Mesodermal cell (in vitro differentiated cells): ENCODE measurements around the gene SYT2.

ENCODE experiments used
- H3K27ac ChIP-seq: 2 replicates; pipeline ENCODE4 v1.7.0; 2013; ENCODE audit warnings: mild to moderate bottlenecking, low read depth, low read length, moderate library complexity; ENCODE audit not compliant: severe bottlenecking
- H3K36me3 ChIP-seq: 2 replicates; pipeline ENCODE4 v1.7.1; 2013; ENCODE audit warnings: mild to moderate bottlenecking, low read length, moderate library complexity; ENCODE audit not compliant: control insufficient read depth, insufficient read depth
- H3K4me1 ChIP-seq: one replicate; pipeline ENCODE4 v1.7.1; 2013; ENCODE audit warnings: mild to moderate bottlenecking, low read length; ENCODE audit not compliant: insufficient read depth, control insufficient read depth, poor library complexity, severe bottlenecking
- H3K4me3 ChIP-seq: 2 replicates; pipeline ENCODE4 v1.7.0; 2013; ENCODE audit warnings: low read length, control low read depth, mild to moderate bottlenecking; ENCODE audit not compliant: insufficient read depth, poor library complexity, severe bottlenecking; ENCODE audit errors: extremely low read depth
- H3K9me3 ChIP-seq: 2 replicates; pipeline ENCODE4 v1.7.1; 2013; ENCODE audit warnings: mild to moderate bottlenecking, low read length, moderate library complexity; ENCODE audit not compliant: control insufficient read depth
- WGBS, 2 experiments: methylation state at CpG; one replicate each; pipeline ENCODE4 v1.1.5; 2013; ENCODE audit warnings: missing lambda C conversion rate in 2 of 2; ENCODE audit not compliant: insufficient coverage in 2 of 2; 5-methylcytosine and 5-hydroxymethylcytosine counted together

Gene SYT2

DNA sequence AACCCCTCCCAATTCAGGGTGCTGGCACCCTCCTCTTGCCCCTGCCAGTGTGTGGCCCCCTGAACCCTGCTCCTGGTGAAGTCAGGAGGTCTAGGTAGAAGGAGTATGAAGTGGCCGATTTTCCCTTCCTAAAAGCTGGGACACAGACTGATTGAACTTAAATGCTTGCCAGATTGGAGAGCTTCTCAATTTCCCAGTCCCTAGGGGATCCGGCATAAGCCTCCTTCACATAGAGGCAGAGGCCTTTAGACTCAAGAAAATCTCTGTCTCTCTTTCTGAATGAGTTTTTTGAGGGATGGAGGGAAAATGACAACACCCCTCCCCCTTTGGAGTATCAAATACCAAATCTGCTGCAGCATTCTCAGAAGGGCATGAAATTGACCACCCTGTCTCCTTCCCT is 51.5 kb downstream of the SYT2 start:
- H3K4me3 ChIP-seq, result no peak overlapping the region
- WGBS, 2 experiments, result 57 to 71% methylated on average over 1 of the region's 2 CpGs
- no peak overlapping the region for H3K27ac ChIP-seq
- H3K4me1 ChIP-seq, result peaks cover 4% of the 10 kb centered on the region
- no peaks in the 10 kb centered on the region for H3K36me3 ChIP-seq
- no peaks in the 10 kb centered on the region for H3K9me3 ChIP-seq

DNA sequence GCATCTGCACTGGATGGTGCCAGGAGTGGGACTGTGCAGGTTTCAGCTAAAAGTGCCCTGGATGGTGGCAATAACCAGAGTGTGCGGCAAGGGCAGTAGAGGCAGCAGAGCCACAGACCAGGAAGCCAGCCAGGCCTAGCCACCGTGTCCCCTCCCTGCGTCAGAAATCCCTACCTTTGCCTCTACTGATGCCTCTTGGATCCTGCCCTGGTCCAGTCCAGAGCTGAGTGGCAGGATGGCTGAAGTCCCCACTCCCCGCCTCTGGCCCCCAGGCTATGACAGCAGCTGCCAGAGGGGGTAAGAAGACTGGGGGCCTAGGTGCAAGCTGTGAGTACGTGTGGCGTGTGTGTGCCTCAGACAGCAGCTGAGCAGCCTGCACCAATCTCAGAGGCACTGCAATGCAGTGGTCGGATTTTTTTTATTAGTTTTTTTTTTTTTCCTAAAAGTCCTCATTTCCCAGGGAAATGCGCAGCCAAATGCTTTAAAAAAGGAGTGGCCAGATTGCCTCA is 51.9 kb downstream of the SYT2 start:
- 85 to 88% methylated on average over 6 to 8 of the region's 8 CpGs for WGBS, 2 experiments
- Histone ChIP-seq H3K4me1 (no peaks in the 10 kb centered on the region), H3K9me3 (no peaks in the 10 kb centered on the region), H3K36me3 (no peaks in the 10 kb centered on the region), H3K4me3 (no peak overlapping the region), H3K27ac (no peak overlapping the region)

GRCh38 chr1:202656951-202657646 is 53.2 kb downstream of the SYT2 start:
- Histone ChIP-seq H3K36me3 (no peaks in the 10 kb centered on the region), H3K4me3 (no peak overlapping the region), H3K9me3 (no peaks in the 10 kb centered on the region), H3K27ac (no peak overlapping the region), H3K4me1 (no peaks in the 10 kb centered on the region)
- WGBS, 2 experiments, result 17 to 39% methylated on average over 2 of the region's 7 CpGs

DNA sequence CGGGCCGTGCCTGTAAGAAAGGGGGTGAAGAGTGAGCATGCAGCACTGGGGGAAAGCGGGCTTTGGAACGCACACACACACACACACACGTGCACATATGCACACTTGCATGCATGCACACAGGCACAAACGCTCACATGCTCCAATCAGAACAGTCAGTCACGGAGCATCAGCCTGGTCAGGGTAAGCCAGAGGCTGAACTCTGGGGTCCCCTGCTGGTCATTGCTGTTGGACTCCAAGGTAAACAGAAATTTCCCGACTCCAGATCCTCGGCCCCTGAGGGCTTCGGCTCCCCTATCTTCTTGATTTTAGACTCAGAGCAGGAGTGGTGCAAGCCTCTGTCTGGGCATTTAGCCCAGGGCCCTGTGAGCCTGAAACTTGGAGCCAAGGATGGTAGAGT is 54.2 kb downstream of the SYT2 start:
- H3K36me3 ChIP-seq, result no peaks in the 10 kb centered on the region
- H3K4me3 ChIP-seq, result no peak overlapping the region
- H3K27ac ChIP-seq, result no peak overlapping the region
- 36 to 45% methylated on average over 4 of the region's 10 CpGs for WGBS, 2 experiments
- H3K9me3 ChIP-seq, result no peaks in the 10 kb centered on the region
- H3K4me1 ChIP-seq, result no peaks in the 10 kb centered on the region

- no peaks in the 10 kb centered on the region for H3K4me1 ChIP-seq
- H3K36me3 ChIP-seq, result no peaks in the 10 kb centered on the region
- no peak overlapping the region for H3K27ac ChIP-seq
- H3K9me3 ChIP-seq, result no peaks in the 10 kb centered on the region
- no peak overlapping the region for H3K4me3 ChIP-seq
- 63 to 71% methylated on average over 4 to 5 of the region's 6 CpGs for whole genome bisulfite sequencing, 2 experiments
Measured at GRCh38 chr1:202654079-202654478, 56.2 kb downstream of the SYT2 start.

DNA sequence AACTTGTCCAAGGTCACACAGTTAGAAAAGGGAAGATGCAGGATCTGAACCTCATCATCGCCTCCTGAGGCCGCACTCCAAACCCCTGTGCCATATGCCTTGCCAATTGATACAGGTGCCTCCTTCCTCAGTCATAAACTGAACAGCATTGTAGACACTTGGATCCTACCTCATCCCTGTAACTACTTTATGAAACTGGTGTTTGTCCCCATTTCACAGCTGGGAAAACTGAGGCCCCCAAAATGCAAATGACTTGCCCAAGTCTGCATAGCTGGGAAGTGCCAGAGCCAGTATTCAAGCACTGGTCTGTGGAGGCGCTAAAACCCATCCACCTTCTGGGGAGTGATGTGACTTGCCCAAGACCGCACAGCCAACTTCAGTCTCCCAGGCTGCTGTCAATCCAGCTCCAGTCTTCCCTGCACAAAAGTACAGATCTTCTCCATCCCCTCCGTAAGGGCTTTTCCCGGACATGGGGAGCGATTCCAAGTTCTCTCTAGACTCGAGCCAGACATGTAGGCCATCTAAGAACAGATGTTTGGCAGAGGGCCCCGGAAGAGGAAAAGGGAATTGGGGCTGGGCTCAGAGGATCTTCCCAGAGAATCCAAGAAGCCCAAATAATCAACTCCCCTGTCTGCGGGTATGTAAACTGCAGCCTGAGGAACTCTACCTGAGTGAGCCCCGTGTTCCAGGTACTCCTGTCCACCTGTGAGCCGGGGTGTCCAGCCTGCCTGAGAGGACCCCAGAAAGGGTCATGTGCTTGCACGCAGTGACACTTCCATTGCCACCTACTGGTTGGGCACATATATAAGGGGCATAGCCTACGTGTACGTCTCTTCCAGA is 60.5 kb downstream of the SYT2 start:
- Histone ChIP-seq H3K9me3 (no peaks in the 10 kb centered on the region), H3K36me3 (no peaks in the 10 kb centered on the region), H3K27ac (no peak overlapping the region), H3K4me1 (no peaks in the 10 kb centered on the region), H3K4me3 (no peak overlapping the region)
- 76 to 91% methylated on average over 6 to 12 of the region's 15 CpGs for WGBS, 2 experiments

DNA sequence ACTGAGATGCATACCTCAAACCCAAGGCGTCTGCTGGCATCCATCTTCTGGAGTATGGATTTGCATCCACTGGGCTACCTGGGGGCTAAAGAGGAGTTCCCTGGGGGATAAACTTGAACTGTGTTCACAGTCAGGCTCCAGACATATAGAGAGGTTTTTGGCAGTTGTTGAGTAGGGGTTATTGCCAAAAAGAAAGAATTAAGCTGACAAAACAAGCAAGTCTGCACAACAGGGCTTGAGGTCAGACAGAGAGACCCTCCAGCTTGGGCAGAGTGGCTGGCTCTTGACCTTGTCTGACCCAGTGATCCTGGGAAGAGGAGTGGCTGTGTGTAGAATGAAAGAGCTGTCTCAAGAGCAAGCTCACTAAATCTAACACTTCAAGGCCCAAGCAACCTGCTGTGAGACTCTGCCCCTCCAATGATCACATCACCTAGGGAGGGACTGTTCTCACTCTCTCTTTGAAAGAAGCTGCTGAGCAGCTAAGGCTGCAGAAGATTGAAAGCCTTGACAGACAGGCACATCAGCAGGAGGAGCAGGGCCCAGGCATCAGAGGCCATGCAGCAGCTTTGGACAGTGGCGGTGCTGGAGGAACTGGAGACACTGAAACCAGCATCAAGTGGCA is 61.5 kb downstream of the SYT2 start:
- Histone ChIP-seq H3K27ac (no peak overlapping the region), H3K4me1 (no peaks in the 10 kb centered on the region), H3K9me3 (no peaks in the 10 kb centered on the region), H3K4me3 (no peak overlapping the region), H3K36me3 (no peaks in the 10 kb centered on the region)
- 67% methylated on average over 2 of the region's 2 CpGs; no CpG with 5 or more reads in 1 of the 2 experiments for WGBS, 2 experiments

- H3K4me1 ChIP-seq, result peaks cover 4% of the 10 kb centered on the region
Measured at GRCh38 chr1:202645097-202645476, 65.2 kb downstream of the SYT2 start.

GRCh38 chr1:202644219-202645096 is 65.8 kb downstream of the SYT2 start:
- no peak overlapping the region for H3K27ac ChIP-seq
- H3K4me1 ChIP-seq, result peaks cover 4% of the 10 kb centered on the region
- 3% methylated on average over 12 to 16 of the region's 22 CpGs for WGBS, 2 experiments
- no peaks in the 10 kb centered on the region for H3K36me3 ChIP-seq
- H3K4me3 ChIP-seq, result peak overlapping the region; percentile 30
- H3K9me3 ChIP-seq, result no peaks in the 10 kb centered on the region

More at GRCh38 chr1:202645097-202645476, 65.2 kb downstream of the SYT2 start:
- Histone ChIP-seq H3K4me3 (no peak overlapping the region), H3K36me3 (no peaks in the 10 kb centered on the region), H3K27ac (no peak overlapping the region), H3K9me3 (no peaks in the 10 kb centered on the region)
- 13 to 20% methylated on average over 1 to 4 of the region's 6 CpGs for WGBS, 2 experiments
